Hepatocyte (in vitro differentiated cells): Measurements from ENCODE around the gene RPL10A. TPM values are rescaled to one million over a fixed set of nuclear protein-coding genes. Genes with fewer than 3 reads are reported as not detected.

Source experiments
- DNase-seq: peaks from one replicate; pipeline ENCODE4 v3.0.0-alpha.2; 2016; ENCODE audit warnings: low spot score
- H2AFZ ChIP-seq: fragments of 200-600 bp; sonication (generic); 2 replicates; pipeline ENCODE4 v1.6.0; 2016; ENCODE audit warnings: antibody characterized with exemption, mild to moderate bottlenecking
- H3K27ac ChIP-seq: fragments of 200-600 bp; sonication (generic); 2 replicates; pipeline ENCODE4 v1.5.1; 2016; ENCODE audit warnings: mild to moderate bottlenecking
- H3K27me3 ChIP-seq: fragments of 200-600 bp; sonication (generic); 2 replicates; pipeline ENCODE4 v1.6.1; 2016
- H3K36me3 ChIP-seq: fragments of 200-600 bp; sonication (generic); replicated peaks from 2 replicates; pipeline ENCODE4 v1.5.1; 2016; ENCODE audit warnings: low read depth; ENCODE audit not compliant: insufficient read depth
- H3K4me1 ChIP-seq: fragments of 200-600 bp; sonication (generic); 2 replicates; pipeline ENCODE4 v1.5.1; 2016; ENCODE audit warnings: mild to moderate bottlenecking, moderate library complexity; ENCODE audit not compliant: insufficient read depth
- H3K4me2 ChIP-seq: fragments of 200-600 bp; sonication (generic); 2 replicates; pipeline ENCODE4 v1.6.0; 2016
- H3K4me3 ChIP-seq: fragments of 200-600 bp; sonication (generic); 2 replicates; pipeline ENCODE4 v1.5.1; 2016; ENCODE audit warnings: mild to moderate bottlenecking
- H3K79me2 ChIP-seq: fragments of 200-600 bp; sonication (generic); 2 replicates; pipeline ENCODE4 v1.6.0; 2017; ENCODE audit warnings: mild to moderate bottlenecking
- H3K9me2 ChIP-seq: fragments of 200-600 bp; sonication (generic); replicated peaks from 2 replicates; pipeline ENCODE4 v1.6.0; 2017; ENCODE audit warnings: mild to moderate bottlenecking; ENCODE audit not compliant: insufficient read depth
- H3K9me3 ChIP-seq: fragments of 200-600 bp; sonication (generic); 2 replicates; pipeline ENCODE4 v1.5.1; 2016; ENCODE audit warnings: low read depth, mild to moderate bottlenecking
- H4K20me1 ChIP-seq: fragments of 200-600 bp; sonication (generic); 2 replicates; pipeline ENCODE4 v1.6.0; 2016; ENCODE audit warnings: mild to moderate bottlenecking; ENCODE audit not compliant: insufficient read depth, poor library complexity, severe bottlenecking
- EZH2 ChIP-seq: fragments of 200-600 bp; sonication (generic); IDR thresholded peaks from 2 replicates; pipeline ENCODE4 v1.6.1; 2016; ENCODE audit warnings: antibody characterized with exemption, mild to moderate bottlenecking, borderline replicate concordance
- EZH2phosphoT487 ChIP-seq: fragments of 200-600 bp; sonication (generic); IDR thresholded peaks from one replicate; pipeline ENCODE4 v1.6.1; 2018; ENCODE audit warnings: antibody characterized with exemption, mild to moderate bottlenecking, low read depth, moderate library complexity; ENCODE audit not compliant: unreplicated experiment, severe bottlenecking
- WGBS: methylation state at CpG from one replicate; pipeline ENCODE4 v1.1.6; 2016; ENCODE audit warnings: low lambda C conversion rate; ENCODE audit errors: missing lambda C conversion rate; 5-methylcytosine and 5-hydroxymethylcytosine counted together
- polyA plus RNA-seq: library from polyadenylated mRNA; unstranded; fragments of >200 nt; fragmentation: Nextera tagmentation; extraction: Ambion mirVana; gene quantifications from 2 replicates; pipeline ENCODE4 v1.2.1, GENCODE V29; 2016
- total RNA-seq: library from RNA; depleted of rRNA; stranded (reverse); fragments of >200 nt; gene quantifications from 2 replicates; pipeline ENCODE4 v1.2.3, GENCODE V29; 2014
- TF ChIP-seq, protein P1 (sequence below): fragments of 200-600 bp; sonication (generic); IDR thresholded peaks from 2 replicates; pipeline ENCODE4 v1.5.1; 2016; ENCODE audit warnings: antibody characterized with exemption, mild to moderate bottlenecking; ENCODE audit not compliant: poor library complexity

Gene RPL10A
- total and polyA plus RNA-seq, 2 experiments from 2014 or later: 308 to 1,102 TPM

DNA sequence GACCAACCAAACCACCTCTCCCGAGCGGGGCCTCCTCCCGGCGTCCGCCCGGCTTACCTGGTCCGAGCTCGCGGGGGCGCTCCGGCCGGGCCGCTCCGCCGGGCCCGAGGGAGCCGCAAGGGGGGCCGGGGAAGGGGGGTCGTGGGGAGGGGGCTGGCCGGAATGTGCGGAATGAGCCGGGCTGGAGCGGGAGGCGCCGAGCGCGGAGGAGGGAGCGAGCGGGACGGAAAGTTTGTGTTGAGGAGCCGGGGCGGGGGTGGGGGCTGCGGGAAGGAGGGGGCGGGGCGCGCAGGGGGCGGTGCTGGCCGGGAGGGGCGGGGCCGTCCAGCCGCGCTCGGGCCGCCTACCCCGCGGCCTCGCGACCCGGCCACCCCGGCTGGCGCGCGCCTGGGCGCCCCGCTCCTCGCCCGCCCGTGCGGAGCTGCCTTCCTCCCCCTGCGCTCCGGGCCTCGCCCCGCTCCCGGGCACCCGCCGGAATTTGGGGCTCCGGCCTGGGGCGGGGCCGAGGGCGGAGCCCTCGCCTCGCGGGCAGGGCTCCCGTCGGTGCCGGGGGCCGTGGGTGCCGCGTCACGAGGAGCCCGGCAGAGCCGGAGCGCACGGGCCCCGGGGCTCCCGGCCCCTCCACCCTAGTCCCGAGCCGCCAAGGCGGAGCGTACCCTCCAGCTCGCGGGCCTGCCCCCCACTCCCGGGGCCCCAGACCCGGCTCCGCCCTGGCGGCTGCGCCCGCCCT, 28.8 kb downstream of the RPL10A start, which contains the start of gene TEAD3:
TSS of gene TEAD3 (minus strand) at position 239 of the 730 bp plus-strand sequence.
- Histone ChIP-seq H3K27me3 (no peaks in the 10 kb centered on the region), H3K4me1 (peaks cover 47% of the 10 kb centered on the region), H2AFZ (peak within 1 kb of the TSS; percentile 58), H3K4me3 (peak within 1 kb of the TSS; percentile 92), H3K9me3 (no peaks in the 10 kb centered on the region), H3K9me2 (no peaks in the 10 kb centered on the region), H4K20me1 (peaks cover 24% of the 10 kb centered on the region), H3K36me3 (no peaks in the 10 kb centered on the region), H3K4me2 (peak within 1 kb of the TSS; percentile 97), H3K27ac (peak within 1 kb of the TSS; percentile 99), H3K79me2 (peaks cover 73% of the 10 kb centered on the region)
- TF ChIP-seq, protein P1, sequence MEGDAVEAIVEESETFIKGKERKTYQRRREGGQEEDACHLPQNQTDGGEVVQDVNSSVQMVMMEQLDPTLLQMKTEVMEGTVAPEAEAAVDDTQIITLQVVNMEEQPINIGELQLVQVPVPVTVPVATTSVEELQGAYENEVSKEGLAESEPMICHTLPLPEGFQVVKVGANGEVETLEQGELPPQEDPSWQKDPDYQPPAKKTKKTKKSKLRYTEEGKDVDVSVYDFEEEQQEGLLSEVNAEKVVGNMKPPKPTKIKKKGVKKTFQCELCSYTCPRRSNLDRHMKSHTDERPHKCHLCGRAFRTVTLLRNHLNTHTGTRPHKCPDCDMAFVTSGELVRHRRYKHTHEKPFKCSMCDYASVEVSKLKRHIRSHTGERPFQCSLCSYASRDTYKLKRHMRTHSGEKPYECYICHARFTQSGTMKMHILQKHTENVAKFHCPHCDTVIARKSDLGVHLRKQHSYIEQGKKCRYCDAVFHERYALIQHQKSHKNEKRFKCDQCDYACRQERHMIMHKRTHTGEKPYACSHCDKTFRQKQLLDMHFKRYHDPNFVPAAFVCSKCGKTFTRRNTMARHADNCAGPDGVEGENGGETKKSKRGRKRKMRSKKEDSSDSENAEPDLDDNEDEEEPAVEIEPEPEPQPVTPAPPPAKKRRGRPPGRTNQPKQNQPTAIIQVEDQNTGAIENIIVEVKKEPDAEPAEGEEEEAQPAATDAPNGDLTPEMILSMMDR: peak; percentile 38
- TF ChIP-seq EZH2: no peak
- peak; percentile 92 for DNase-seq
- 0% methylated on average over 3 of the region's 98 CpGs for WGBS

DNA sequence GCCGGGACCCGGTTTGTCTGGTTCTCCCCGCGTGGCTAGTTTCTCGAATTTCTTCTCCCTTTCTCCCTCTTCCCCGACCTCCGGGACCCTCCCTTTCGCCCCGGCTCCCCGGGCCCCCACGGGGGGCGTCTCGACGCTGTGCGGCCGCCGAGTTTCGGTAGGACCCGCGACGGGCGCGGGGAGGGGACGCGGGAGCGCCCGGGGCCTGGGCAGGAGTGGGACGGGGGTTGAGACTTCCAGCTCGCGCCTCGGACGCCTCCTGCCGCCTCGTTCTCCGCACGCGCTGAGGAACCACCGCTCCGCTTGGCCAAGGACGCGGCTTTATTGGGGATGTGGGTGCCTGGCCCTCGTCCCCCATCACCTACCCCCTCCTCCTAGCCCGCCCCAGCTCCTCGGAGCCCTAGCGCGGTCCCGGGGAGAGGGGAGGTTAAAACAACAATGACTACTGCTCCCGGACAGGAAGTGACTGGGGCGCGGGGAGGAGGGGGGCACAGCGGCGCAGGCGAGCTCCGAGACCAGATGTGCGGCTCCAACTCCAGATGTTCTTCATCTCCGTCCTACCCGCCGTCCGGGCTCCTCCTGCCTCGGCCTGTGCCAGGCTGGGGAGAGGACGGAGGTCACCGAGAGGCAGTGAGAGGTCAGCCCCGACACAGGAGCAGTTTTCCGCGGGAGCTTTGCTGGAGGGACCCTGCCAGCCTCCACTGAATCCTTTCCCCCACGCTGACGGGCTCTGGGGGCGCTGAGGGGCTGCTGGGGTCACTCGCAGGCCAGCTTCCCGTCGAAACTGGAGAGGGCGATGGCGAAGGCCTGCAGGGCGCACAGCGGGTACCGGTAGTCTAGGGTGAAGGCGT, 29.6 kb downstream of the RPL10A start:
- Histone ChIP-seq H3K4me3 (peak overlapping the region; percentile 86), H2AFZ (peak overlapping the region; percentile 40), H3K36me3 (no peaks in the 10 kb centered on the region), H4K20me1 (peaks cover 18% of the 10 kb centered on the region), H3K27me3 (no peaks in the 10 kb centered on the region), H3K9me3 (no peaks in the 10 kb centered on the region), H3K4me1 (peaks cover 39% of the 10 kb centered on the region), H3K27ac (peak overlapping the region; percentile 99), H3K4me2 (peak overlapping the region; percentile 95), H3K9me2 (no peaks in the 10 kb centered on the region), H3K79me2 (peaks cover 65% of the 10 kb centered on the region)
- TF ChIP-seq EZH2 (no peak), EZH2phosphoT487 (no peak)
- TF ChIP-seq, protein P1: no peak
- DNase-seq: peak; percentile 78
- 5% methylated on average over 44 of the region's 77 CpGs for WGBS

DNA sequence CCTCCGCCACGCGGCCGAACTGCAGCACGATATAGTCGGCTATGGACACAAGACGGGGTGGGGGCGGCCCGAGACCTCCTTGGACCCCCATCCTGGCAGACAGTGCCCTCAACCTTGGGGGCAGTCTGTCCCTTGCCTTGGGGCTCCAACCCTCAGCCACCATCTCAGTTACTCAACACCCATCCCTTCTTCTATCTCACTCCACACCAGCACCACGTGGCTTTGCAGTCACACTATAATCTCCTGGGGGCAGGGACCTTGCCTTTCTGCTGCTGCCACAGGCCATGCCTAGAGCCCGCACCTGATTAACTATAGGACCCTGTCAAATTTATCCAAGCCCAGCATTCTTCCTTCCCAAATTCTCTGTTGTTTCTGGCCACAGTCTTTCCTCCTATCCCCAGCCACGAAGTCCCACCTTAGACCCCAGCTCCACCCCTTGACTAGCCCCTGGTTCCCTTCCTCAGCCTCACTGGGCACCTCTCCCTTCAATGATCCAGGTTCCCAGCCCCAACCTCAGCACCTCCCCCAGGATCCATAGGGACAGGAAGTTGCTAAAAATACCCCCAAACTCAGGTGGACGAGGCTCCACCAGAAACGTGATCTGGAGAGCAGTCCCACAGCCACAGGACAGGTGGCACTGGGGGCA, 30.3 kb downstream of the RPL10A start:
- Histone ChIP-seq H3K79me2 (peaks cover 58% of the 10 kb centered on the region), H3K9me2 (no peaks in the 10 kb centered on the region), H3K4me3 (peak overlapping the region; percentile 86), H4K20me1 (peaks cover 10% of the 10 kb centered on the region), H3K9me3 (no peaks in the 10 kb centered on the region), H2AFZ (peak overlapping the region; percentile 13), H3K4me1 (peaks cover 31% of the 10 kb centered on the region), H3K36me3 (no peaks in the 10 kb centered on the region), H3K27me3 (no peaks in the 10 kb centered on the region), H3K4me2 (peak overlapping the region; percentile 95), H3K27ac (peak overlapping the region; percentile 99)
- DNase-seq: no peak
- WGBS: 30% methylated on average over 12 of the region's 14 CpGs
- TF ChIP-seq EZH2phosphoT487 (no peak), EZH2 (no peak)
- TF ChIP-seq, protein P1: no peak
